Embryonic facial prominence (tissue), 1 donor: ENCODE results near the gene GID8.
"Not testable (repeated sequence)": the region's sequence is repeated elsewhere in the genome, so short reads cannot be mapped to it uniquely, and the experiment has no call there.

Source experiments
- DNase-seq: peaks from one replicate; pipeline ENCODE4 v3.0.0-alpha.2; 2016; ENCODE audit errors: extremely low spot score

The GID8 gene

GRCh38 chr20:62958388-62959100 is 20.6 kb downstream of the GID8 start:
- DNase-seq: no peak

- no peak for DNase-seq
Observed at GRCh38 chr20:62959101-62959971, 21.4 kb downstream of the GID8 start.

GRCh38 chr20:62959998-62960436 is 22.1 kb downstream of the GID8 start:
- DNase-seq: no peak

- not testable (repeated sequence) for DNase-seq
Observed at GRCh38 chr20:62960446-62961309, 22.7 kb downstream of the GID8 start.

- DNase-seq: no peak
Observed at GRCh38 chr20:62961310-62961783, 23.4 kb downstream of the GID8 start.

GRCh38 chr20:62961799-62962198 is 23.9 kb downstream of the GID8 start:
- no peak for DNase-seq

- DNase-seq: no peak
Observed at GRCh38 chr20:62962221-62962879, 24.4 kb downstream of the GID8 start.

- DNase-seq: no peak
Observed at GRCh38 chr20:62962891-62963613, 25.1 kb downstream of the GID8 start.

- no peak for DNase-seq
Observed at GRCh38 chr20:62963614-62964397, 25.9 kb downstream of the GID8 start.

- no peak for DNase-seq
Observed at GRCh38 chr20:62964700-62965099, 26.8 kb downstream of the GID8 start.

- no peak for DNase-seq
Observed at GRCh38 chr20:62965363-62965771, 27.4 kb downstream of the GID8 start.

- no peak for DNase-seq
Observed at GRCh38 chr20:62966212-62967148, 28.5 kb downstream of the GID8 start.

- DNase-seq: no peak
Observed at GRCh38 chr20:62967149-62967501, 29.2 kb downstream of the GID8 start.

GRCh38 chr20:62967628-62968351 is 29.8 kb downstream of the GID8 start:
- DNase-seq: no peak

- DNase-seq: no peak
Observed at GRCh38 chr20:62968378-62969178, 30.6 kb downstream of the GID8 start.

GRCh38 chr20:62969179-62969760 is 31.3 kb downstream of the GID8 start:
- no peak for DNase-seq

- DNase-seq: no peak
Observed at GRCh38 chr20:62969939-62970306, 32.0 kb downstream of the GID8 start.
